ENCODE measurements around the gene CCDC172.

The CCDC172 gene

DNA sequence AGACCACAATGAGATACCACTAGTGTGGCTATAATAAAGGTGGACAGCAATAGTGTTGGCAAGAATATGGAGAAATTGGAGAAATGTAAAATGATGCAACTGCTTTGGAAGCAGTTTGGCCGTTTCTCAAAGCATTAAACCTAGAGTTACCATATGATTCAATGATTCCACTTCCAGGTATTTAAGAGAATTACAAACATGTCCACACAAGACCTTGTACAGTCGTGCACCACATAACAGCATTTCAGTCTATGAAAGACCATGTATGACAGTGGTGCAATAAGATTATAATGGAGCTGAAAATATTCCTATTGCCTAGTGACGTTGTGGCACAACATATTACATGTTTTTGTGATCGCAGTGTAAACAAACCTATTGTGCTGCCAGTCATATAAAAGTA, 29.6 kb downstream of the CCDC172 start:
- ChIA-PET POLR2A (no interaction called here), CTCF (no interaction called here)
- no peak for TF ChIP-seq L3MBTL2 (conservative IDR thresholded peaks at IDR 0.05)
- no peak for TF ChIP-seq LEF1 (IDR thresholded peaks at IDR 0.05; ENCODE audit: borderline replicate concordance)
- TF ChIP-seq BHLHE40 (IDR thresholded peaks at IDR 0.05; ENCODE audit: borderline replicate concordance) = no peak
- no peak for TF ChIP-seq TARDBP (IDR thresholded peaks at IDR 0.05)
- TF ChIP-seq FOXK2 (IDR thresholded peaks at IDR 0.05) = no peak
- TF ChIP-seq FOXA1 (IDR thresholded peaks at IDR 0.05) = no peak
- no peak for TF ChIP-seq SUZ12 (IDR thresholded peaks at IDR 0.05)
- no peak for TF ChIP-seq HDGF (IDR thresholded peaks at IDR 0.05; ENCODE audit: borderline replicate concordance)
- no peak for DNase-seq (ENCODE audit: extremely low spot score)

- ChIA-PET CTCF (no interaction called here), POLR2A (no interaction called here)
- TF ChIP-seq FOXK2 (IDR thresholded peaks at IDR 0.05) (no peak), L3MBTL2 (conservative IDR thresholded peaks at IDR 0.05) (no peak), ARNT (IDR thresholded peaks at IDR 0.05) (no peak), ZNF384 (IDR thresholded peaks at IDR 0.05) (no peak), TARDBP (IDR thresholded peaks at IDR 0.05) (no peak)
- no peak for DNase-seq (ENCODE audit: extremely low spot score)
Observed at GRCh38 chr10:116355341-116355740, 31.1 kb downstream of the CCDC172 start.

DNA sequence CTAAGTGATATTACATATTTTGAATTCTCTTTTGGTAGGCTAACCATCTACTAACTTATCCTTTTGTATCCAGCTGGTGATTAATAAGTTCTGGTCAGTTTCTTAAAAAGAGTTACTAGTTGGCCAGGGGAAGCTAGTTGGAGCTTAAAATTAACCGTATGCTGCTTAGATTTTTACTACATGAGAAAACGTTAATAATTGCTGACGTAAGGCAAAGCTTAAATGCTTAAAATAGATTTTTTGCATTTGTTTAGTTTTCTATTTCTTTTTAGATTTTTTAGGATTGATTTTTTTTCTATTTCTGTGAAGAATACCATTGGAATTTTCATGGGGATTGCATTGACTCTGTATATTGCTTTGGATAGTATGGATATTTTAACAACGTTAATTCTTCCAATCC, 32.6 kb downstream of the CCDC172 start:
- ChIA-PET POLR2A (no interaction called here), CTCF (no interaction called here)
- no peak for DNase-seq (ENCODE audit: extremely low spot score)
- TF ChIP-seq LEF1 (IDR thresholded peaks at IDR 0.05; ENCODE audit: borderline replicate concordance) (no peak), ELF4 (IDR thresholded peaks at IDR 0.05) (no peak), L3MBTL2 (conservative IDR thresholded peaks at IDR 0.05) (no peak), SUZ12 (IDR thresholded peaks at IDR 0.05) (no peak), BHLHE40 (IDR thresholded peaks at IDR 0.05; ENCODE audit: borderline replicate concordance) (no peak), PKNOX1 (IDR thresholded peaks at IDR 0.05) (no peak), SP1 (IDR thresholded peaks at IDR 0.05) (no peak), FOXK2 (IDR thresholded peaks at IDR 0.05) (no peak), CTBP1 (IDR thresholded peaks at IDR 0.05; ENCODE audit: borderline replicate concordance) (no peak), ARNT (IDR thresholded peaks at IDR 0.05) (no peak), FOXM1 (IDR thresholded peaks at IDR 0.05; ENCODE audit: borderline replicate concordance) (no peak), TARDBP (IDR thresholded peaks at IDR 0.05) (no peak), HDGF (IDR thresholded peaks at IDR 0.05; ENCODE audit: borderline replicate concordance) (no peak), FOXA1 (IDR thresholded peaks at IDR 0.05) (no peak)

DNA sequence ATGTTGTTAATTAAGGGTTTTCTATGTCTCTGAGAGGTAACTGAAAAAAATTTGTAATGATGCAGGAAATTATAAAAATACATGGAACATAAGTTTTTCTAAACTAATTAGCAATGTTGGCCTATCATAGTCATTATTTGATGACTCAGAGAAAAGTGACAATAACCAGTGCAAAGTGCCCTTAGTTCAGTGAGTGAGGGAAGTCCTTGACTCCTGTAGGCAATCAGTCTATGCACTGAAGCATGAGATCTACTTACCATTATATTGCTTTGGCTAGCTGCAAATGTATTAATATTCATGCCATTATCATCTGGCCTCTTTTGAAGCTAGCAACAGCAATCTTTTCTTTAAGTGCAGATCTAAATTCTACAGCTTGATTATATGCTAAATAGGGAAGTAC, 40.6 kb downstream of the CCDC172 start:
- no peak for DNase-seq (ENCODE audit: extremely low spot score)
- ChIA-PET POLR2A (no interaction called here), CTCF (no interaction called here)
- TF ChIP-seq LEF1 (IDR thresholded peaks at IDR 0.05; ENCODE audit: borderline replicate concordance) = no peak
- TF ChIP-seq SUZ12 (IDR thresholded peaks at IDR 0.05) = no peak
- no peak for TF ChIP-seq ELF4 (IDR thresholded peaks at IDR 0.05)
- TF ChIP-seq PKNOX1 (IDR thresholded peaks at IDR 0.05) = no peak
- no peak for TF ChIP-seq TARDBP (IDR thresholded peaks at IDR 0.05)
- TF ChIP-seq NFRKB (IDR thresholded peaks at IDR 0.05) = no peak
- TF ChIP-seq FOXK2 (IDR thresholded peaks at IDR 0.05) = no peak
- no peak for TF ChIP-seq BHLHE40 (IDR thresholded peaks at IDR 0.05; ENCODE audit: borderline replicate concordance)
- TF ChIP-seq CTBP1 (IDR thresholded peaks at IDR 0.05; ENCODE audit: borderline replicate concordance) = no peak
- TF ChIP-seq ZNF384 (IDR thresholded peaks at IDR 0.05) = no peak
- no peak for TF ChIP-seq SP1 (IDR thresholded peaks at IDR 0.05)
- TF ChIP-seq FOXA1 (IDR thresholded peaks at IDR 0.05) = no peak

GRCh38 chr10:116371737-116372136, 47.5 kb downstream of the CCDC172 start:
- ChIA-PET CTCF (no interaction called here), POLR2A (no interaction called here)
- DNase-seq (ENCODE audit: extremely low spot score) = no peak
- TF ChIP-seq L3MBTL2 (conservative IDR thresholded peaks at IDR 0.05) (no peak), BHLHE40 (IDR thresholded peaks at IDR 0.05; ENCODE audit: borderline replicate concordance) (no peak), SP1 (IDR thresholded peaks at IDR 0.05) (no peak), TARDBP (IDR thresholded peaks at IDR 0.05) (no peak), NFRKB (IDR thresholded peaks at IDR 0.05) (no peak), ARNT (IDR thresholded peaks at IDR 0.05) (no peak), PKNOX1 (IDR thresholded peaks at IDR 0.05) (no peak), CTBP1 (IDR thresholded peaks at IDR 0.05; ENCODE audit: borderline replicate concordance) (no peak), SUZ12 (IDR thresholded peaks at IDR 0.05) (no peak), ELF4 (IDR thresholded peaks at IDR 0.05) (no peak), LEF1 (IDR thresholded peaks at IDR 0.05; ENCODE audit: borderline replicate concordance) (no peak)

- DNase-seq (ENCODE audit: extremely low spot score) = no peak
- CTCF ChIA-PET = no interaction called here
- POLR2A ChIA-PET = no interaction called here
- TF ChIP-seq FOXK2 (IDR thresholded peaks at IDR 0.05) (no peak), FOXA1 (IDR thresholded peaks at IDR 0.05) (no peak), ZNF384 (IDR thresholded peaks at IDR 0.05) (no peak), NFRKB (IDR thresholded peaks at IDR 0.05) (no peak), CTBP1 (IDR thresholded peaks at IDR 0.05; ENCODE audit: borderline replicate concordance) (no peak), SP1 (IDR thresholded peaks at IDR 0.05) (no peak), LEF1 (IDR thresholded peaks at IDR 0.05; ENCODE audit: borderline replicate concordance) (no peak), FOXM1 (IDR thresholded peaks at IDR 0.05; ENCODE audit: borderline replicate concordance) (no peak), HDGF (IDR thresholded peaks at IDR 0.05; ENCODE audit: borderline replicate concordance) (no peak), L3MBTL2 (conservative IDR thresholded peaks at IDR 0.05) (no peak), SUZ12 (IDR thresholded peaks at IDR 0.05) (no peak), ELF4 (IDR thresholded peaks at IDR 0.05) (no peak)
Observed at GRCh38 chr10:116382290-116382689, 58.0 kb downstream of the CCDC172 start.

DNA sequence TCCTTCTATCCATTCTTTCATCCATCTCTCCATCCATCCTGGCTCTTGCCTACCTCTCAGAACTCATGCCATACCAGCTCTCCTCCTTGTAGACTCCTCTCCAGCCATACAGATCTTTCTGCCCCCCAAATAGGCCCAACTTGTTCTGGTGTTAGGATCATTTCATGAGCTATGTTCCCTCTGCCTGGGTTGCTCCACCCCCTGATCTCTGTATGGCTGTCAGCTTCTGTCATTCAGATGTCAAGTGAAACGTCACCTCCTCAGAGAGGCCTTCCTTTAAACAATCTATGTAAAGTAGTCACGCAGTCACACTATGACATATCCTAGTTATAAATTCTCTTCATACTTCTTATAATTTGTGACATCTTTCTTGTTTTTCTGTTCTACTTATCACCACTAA, 61.1 kb downstream of the CCDC172 start:
- DNase-seq (ENCODE audit: extremely low spot score) = no peak
- peak; percentile 55; the same call in 1 of the 2 replicates for TF ChIP-seq PKNOX1 (IDR thresholded peaks at IDR 0.05)
- no peak for TF ChIP-seq BHLHE40 (IDR thresholded peaks at IDR 0.05; ENCODE audit: borderline replicate concordance)
- ChIA-PET CTCF (interaction anchor here (1.6 kb wide), 1 partner anchor 10 kb away, joined by 3 read pairs; no protein-coding TSS in a partner anchor), POLR2A (no interaction called here)

Data from HEK293T (cell line).